H9 (cell line): Measurements from ENCODE around the gene MAP2K1. TPM values are rescaled to one million over a fixed set of nuclear protein-coding genes. Genes with fewer than 3 reads are reported as not detected.

Experiments used
- DNase-seq: peaks from one replicate; pipeline ENCODE4 v3.0.0-alpha.2; 2017
- H2AFZ ChIP-seq: one replicate; pipeline ENCODE4 v1.6.1; 2013; ENCODE audit warnings: mild to moderate bottlenecking, low read length, control low read depth, moderate library complexity
- H2AK5ac ChIP-seq: 2 replicates; pipeline ENCODE4 v1.6.1; 2013; ENCODE audit warnings: low read length, control low read depth, mixed read lengths; ENCODE audit not compliant: insufficient read length
- H2BK120ac ChIP-seq: one replicate; pipeline ENCODE4 v1.6.1; 2013; ENCODE audit warnings: low read depth, mild to moderate bottlenecking, low read length, control low read depth, inconsistent platforms; ENCODE audit not compliant: poor library complexity, severe bottlenecking
- H2BK12ac ChIP-seq: 2 replicates; pipeline ENCODE4 v1.6.1; 2013; ENCODE audit warnings: low read length, control low read depth, mixed read lengths, low read depth; ENCODE audit not compliant: insufficient read length
- H2BK15ac ChIP-seq: 2 replicates; pipeline ENCODE4 v1.6.1; 2013; ENCODE audit warnings: low read depth, low read length, control low read depth
- H2BK20ac ChIP-seq: one replicate; pipeline ENCODE4 v1.6.1; 2013; ENCODE audit warnings: low read depth, mild to moderate bottlenecking, low read length, control low read depth, inconsistent platforms; ENCODE audit not compliant: poor library complexity, severe bottlenecking
- H2BK5ac ChIP-seq: 2 replicates; pipeline ENCODE4 v1.6.1; 2013; ENCODE audit warnings: low read length, control low read depth, mixed read lengths; ENCODE audit not compliant: insufficient read length
- H3K14ac ChIP-seq: 2 replicates; pipeline ENCODE4 v1.6.1; 2013; ENCODE audit warnings: low read length, control low read depth; ENCODE audit not compliant: insufficient read depth
- H3K18ac ChIP-seq: 2 replicates; pipeline ENCODE4 v1.6.1; 2013; ENCODE audit warnings: low read depth, mild to moderate bottlenecking, mixed read lengths, low read length, control low read depth; ENCODE audit not compliant: insufficient read length
- H3K23ac ChIP-seq: 2 replicates; pipeline ENCODE4 v1.6.1; 2013; ENCODE audit warnings: low read length, control low read depth, mixed read lengths, low read depth; ENCODE audit not compliant: insufficient read length
- H3K23me2 ChIP-seq: 2 replicates; pipeline ENCODE4 v1.6.1; 2013; ENCODE audit warnings: low read depth, mild to moderate bottlenecking, mixed read lengths, low read length, control low read depth; ENCODE audit not compliant: insufficient read length, poor library complexity, severe bottlenecking
- H3K27ac ChIP-seq: 2 replicates; pipeline ENCODE4 v1.5.1; 2013; ENCODE audit warnings: low read length, control low read depth, mixed read lengths, low read depth; ENCODE audit not compliant: insufficient read length
- H3K27me3 ChIP-seq: 2 replicates; pipeline ENCODE4 v1.6.1; 2013; ENCODE audit warnings: low read length, control low read depth, inconsistent platforms; ENCODE audit not compliant: insufficient read depth
- H3K4ac ChIP-seq: 2 replicates; pipeline ENCODE4 v1.6.1; 2013; ENCODE audit warnings: low read depth, mild to moderate bottlenecking, control low read depth, inconsistent platforms, low read length, moderate library complexity
- H3K4me1 ChIP-seq: 2 replicates; pipeline ENCODE4 v1.6.1; 2013; ENCODE audit warnings: low read length, control low read depth, inconsistent platforms; ENCODE audit not compliant: insufficient read depth
- H3K4me2 ChIP-seq: 2 replicates; pipeline ENCODE4 v1.6.1; 2013; ENCODE audit warnings: low read length, control low read depth, mixed read lengths; ENCODE audit not compliant: insufficient read length, insufficient read depth
- H3K56ac ChIP-seq: 2 replicates; pipeline ENCODE4 v1.6.1; 2013; ENCODE audit warnings: low read depth, mild to moderate bottlenecking, mixed read lengths, low read length, control low read depth; ENCODE audit not compliant: insufficient read length
- H3K79me1 ChIP-seq: 2 replicates; pipeline ENCODE4 v1.6.1; 2013; ENCODE audit warnings: low read depth, mild to moderate bottlenecking, moderate library complexity, low read length, control low read depth, inconsistent platforms; ENCODE audit not compliant: insufficient read depth, poor library complexity, severe bottlenecking
- H3K79me2 ChIP-seq: 2 replicates; pipeline ENCODE4 v1.6.1; 2013; ENCODE audit warnings: low read length, control low read depth, inconsistent platforms; ENCODE audit not compliant: insufficient read depth
- H3K9ac ChIP-seq: 2 replicates; pipeline ENCODE4 v1.6.1; 2013; ENCODE audit warnings: low read length, control low read depth, mixed read lengths; ENCODE audit not compliant: insufficient read length; ENCODE audit errors: extremely low read depth
- H3K9me3 ChIP-seq: one replicate; pipeline ENCODE4 v1.6.1; 2013; ENCODE audit warnings: low read depth, low read length, inconsistent platforms; ENCODE audit not compliant: control insufficient read depth
- H3T11ph ChIP-seq: one replicate; pipeline ENCODE4 v1.6.1; 2013; ENCODE audit warnings: mild to moderate bottlenecking, low read length, control low read depth, inconsistent platforms
- H4K20me1 ChIP-seq: one replicate; pipeline ENCODE4 v1.6.1; 2013; ENCODE audit not compliant: control insufficient read depth, insufficient read length, insufficient read depth
- H4K5ac ChIP-seq: 2 replicates; pipeline ENCODE4 v1.6.1; 2013; ENCODE audit warnings: low read depth, mild to moderate bottlenecking, mixed read lengths, low read length, control low read depth; ENCODE audit not compliant: insufficient read length
- H4K8ac ChIP-seq: replicated peaks from 2 replicates; pipeline ENCODE4 v1.6.1; 2013; ENCODE audit warnings: low read length, control low read depth, mixed read lengths, low read depth; ENCODE audit not compliant: insufficient read length
- H4K91ac ChIP-seq: 2 replicates; pipeline ENCODE4 v1.6.1; 2013; ENCODE audit warnings: low read depth, mild to moderate bottlenecking, moderate library complexity, mixed read lengths, low read length, control low read depth; ENCODE audit not compliant: insufficient read length
- H3K27ac Mint-ChIP-seq, 3 experiments: 2 replicates in 2 of 3; 3 replicates in 1 of 3; pipeline ENCODE4 v1.8.0; 2020 to 2021; ENCODE audit warnings: mixed read lengths in 3 of 3, mild to moderate bottlenecking in 1 of 3, moderate library complexity in 1 of 3
- H3K27me3 Mint-ChIP-seq: 2 replicates; pipeline ENCODE4 v1.8.0; 2021; ENCODE audit warnings: low read depth, mild to moderate bottlenecking, moderate library complexity, mixed read lengths
- H3K36me3 Mint-ChIP-seq, 3 experiments: 2 replicates in 2 of 3; 3 replicates in 1 of 3; pipeline ENCODE4 v1.8.0; 2020 to 2021; ENCODE audit warnings: low read depth in 3 of 3, mixed read lengths in 3 of 3; ENCODE audit not compliant: insufficient read depth in 1 of 3
- H3K4me1 Mint-ChIP-seq, 2 experiments: 2 replicates each; pipeline ENCODE4 v1.8.0; 2020; ENCODE audit warnings: mixed read lengths in 2 of 2
- H3K4me3 Mint-ChIP-seq, 2 experiments: 2 replicates in 1 of 2; 3 replicates in 1 of 2; pipeline ENCODE4 v1.8.0; 2020 to 2021; ENCODE audit warnings: mild to moderate bottlenecking in 2 of 2, mixed read lengths in 2 of 2, moderate library complexity in 1 of 2
- H3K9me3 Mint-ChIP-seq, 2 experiments: 2 replicates in 1 of 2; 3 replicates in 1 of 2; pipeline ENCODE4 v1.8.0; 2020; ENCODE audit warnings: mild to moderate bottlenecking in 2 of 2, mixed read lengths in 2 of 2, moderate library complexity in 1 of 2
- WGBS: extraction: QIAGEN DNeasy Blood & Tissue Kit; methylation state at CpG from one replicate; pipeline ENCODE4 v1.1.7; 2013; ENCODE audit warnings: missing lambda C conversion rate, low lambda C conversion rate, mixed read lengths; ENCODE audit not compliant: insufficient read length; ENCODE audit errors: extremely low coverage; 5-methylcytosine and 5-hydroxymethylcytosine counted together
- total RNA-seq: library from RNA; stranded (reverse); gene quantifications from 2 replicates; pipeline ENCODE4 v1.2.1, GENCODE V29; 2021
- TF ChIP-seq, protein P1 (sequence below): fragments of 200-600 bp; sonication (generic); conservative IDR thresholded peaks from 3 replicates; pipeline ENCODE4 v1.8.0; 2021; ENCODE audit warnings: antibody characterized with exemption, mild to moderate bottlenecking

Gene MAP2K1
- total RNA-seq, 1 experiment from 2014 or later = 50.8 TPM

DNA sequence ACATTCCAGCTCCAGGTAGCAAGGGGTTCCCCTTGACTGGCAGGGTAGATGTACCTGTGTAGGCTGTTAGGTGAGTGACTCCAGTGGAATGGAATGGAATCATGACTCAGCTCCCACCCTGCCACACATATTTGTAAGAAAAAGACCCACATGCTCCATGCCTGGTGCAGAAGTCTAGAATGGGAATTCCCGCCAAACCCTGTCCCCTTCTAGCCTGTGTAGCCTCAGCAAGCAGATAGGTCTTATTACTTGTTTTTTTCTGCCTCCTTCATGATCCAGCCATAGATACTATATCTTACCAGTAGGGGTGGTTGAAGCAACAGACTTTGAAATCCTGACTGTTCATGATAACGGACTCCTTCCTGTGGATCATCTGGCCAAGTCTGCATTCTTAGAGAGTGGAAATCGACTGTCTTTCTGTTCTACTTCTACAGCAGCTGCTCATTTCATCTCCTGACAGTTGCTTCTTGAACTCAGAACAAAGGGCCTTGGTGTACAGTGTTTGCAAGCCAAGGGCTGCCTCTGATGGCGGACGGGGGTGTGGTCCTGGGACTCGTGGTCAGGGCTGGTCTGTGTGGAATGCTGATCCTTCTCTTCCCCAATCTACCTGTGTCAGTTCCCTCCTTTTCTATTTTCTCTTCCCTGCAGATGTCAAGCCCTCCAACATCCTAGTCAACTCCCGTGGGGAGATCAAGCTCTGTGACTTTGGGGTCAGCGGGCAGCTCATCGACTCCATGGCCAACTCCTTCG lies 94.6 kb downstream of the MAP2K1 start:
- Histone ChIP-seq H4K91ac (no peak overlapping the region), H2BK20ac (no peak overlapping the region), H3K27me3 (no peaks in the 10 kb centered on the region), H4K20me1 (no peaks in the 10 kb centered on the region), H3K23me2 (no peaks in the 10 kb centered on the region), H3K18ac (no peak overlapping the region), H3K9ac (no peak overlapping the region), H3K27ac (no peak overlapping the region), H2BK12ac (no peak overlapping the region), H3K9me3 (no peaks in the 10 kb centered on the region), H2BK15ac (no peak overlapping the region), H2AFZ (no peak overlapping the region), H2BK120ac (no peak overlapping the region), H3K14ac (no peak overlapping the region), H3K56ac (no peak overlapping the region), H4K8ac (no peak overlapping the region), H2AK5ac (no peak overlapping the region), H2BK5ac (no peak overlapping the region), H3K4me1 (peaks cover 4% of the 10 kb centered on the region; the same call in 1 of the 2 replicates), H4K5ac (no peak overlapping the region), H3K23ac (no peak overlapping the region), H3K79me2 (no peaks in the 10 kb centered on the region), H3K4me2 (no peak overlapping the region), H3K79me1 (no peaks in the 10 kb centered on the region), H3T11ph (no peak overlapping the region), H3K4ac (no peak overlapping the region)
- Mint-ChIP-seq H3K9me3 (no peaks in the 10 kb centered on the region), H3K27me3 (no peaks in the 10 kb centered on the region), H3K36me3 (peaks cover 27 to 40% (median 28%) of the 10 kb centered on the region in 3 experiments), H3K4me1 (peaks cover 14 to 15% of the 10 kb centered on the region in 2 experiments), H3K4me3 (no peak overlapping the region), H3K27ac (peak overlapping the region in 1 of 3 experiments; percentile 36; a peak in 1 of 7 replicates)
- no CpG with 5 or more reads among the region's 10 CpGs for WGBS
- TF ChIP-seq, protein P1, sequence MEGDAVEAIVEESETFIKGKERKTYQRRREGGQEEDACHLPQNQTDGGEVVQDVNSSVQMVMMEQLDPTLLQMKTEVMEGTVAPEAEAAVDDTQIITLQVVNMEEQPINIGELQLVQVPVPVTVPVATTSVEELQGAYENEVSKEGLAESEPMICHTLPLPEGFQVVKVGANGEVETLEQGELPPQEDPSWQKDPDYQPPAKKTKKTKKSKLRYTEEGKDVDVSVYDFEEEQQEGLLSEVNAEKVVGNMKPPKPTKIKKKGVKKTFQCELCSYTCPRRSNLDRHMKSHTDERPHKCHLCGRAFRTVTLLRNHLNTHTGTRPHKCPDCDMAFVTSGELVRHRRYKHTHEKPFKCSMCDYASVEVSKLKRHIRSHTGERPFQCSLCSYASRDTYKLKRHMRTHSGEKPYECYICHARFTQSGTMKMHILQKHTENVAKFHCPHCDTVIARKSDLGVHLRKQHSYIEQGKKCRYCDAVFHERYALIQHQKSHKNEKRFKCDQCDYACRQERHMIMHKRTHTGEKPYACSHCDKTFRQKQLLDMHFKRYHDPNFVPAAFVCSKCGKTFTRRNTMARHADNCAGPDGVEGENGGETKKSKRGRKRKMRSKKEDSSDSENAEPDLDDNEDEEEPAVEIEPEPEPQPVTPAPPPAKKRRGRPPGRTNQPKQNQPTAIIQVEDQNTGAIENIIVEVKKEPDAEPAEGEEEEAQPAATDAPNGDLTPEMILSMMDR = no peak
- no peak for DNase-seq
